HepG2 (cell line): ENCODE results near the gene RUNX3. TPM values are rescaled to one million over a fixed set of nuclear protein-coding genes. Genes with fewer than 3 reads are reported as not detected.
A peak's percentile ranks its signal among the peaks of the same experiment; 100 is the strongest.

Experiments used
- ADNP ChIP-seq: sonication (generic); formaldehyde crosslinking; IDR thresholded peaks from 2 replicates; pipeline ENCODE4 v1.4.0; 2020; ENCODE audit warnings: missing genetic modification reagents
- ATRX ChIP-seq: sonication (generic); formaldehyde crosslinking; IDR thresholded peaks from 2 replicates; pipeline ENCODE4 v1.4.0; 2020; ENCODE audit warnings: missing genetic modification reagents, borderline replicate concordance
- BCLAF1 ChIP-seq: fragments of 450-650 bp; IDR thresholded peaks from 2 replicates; pipeline ENCODE4 v1.6.1; 2017; ENCODE audit warnings: mild to moderate bottlenecking
- JUN ChIP-seq: sonication (generic); formaldehyde crosslinking; IDR thresholded peaks from 2 replicates; pipeline ENCODE4 v1.4.0; 2020; ENCODE audit warnings: mild to moderate bottlenecking, missing genetic modification reagents
- KDM1A ChIP-seq: IDR thresholded peaks from 2 replicates; pipeline ENCODE4 v1.6.1; 2016; ENCODE audit warnings: missing compliant biosample characterization
- NAIF1 ChIP-seq: sonication (generic); formaldehyde crosslinking; IDR thresholded peaks from 2 replicates; pipeline ENCODE4 v1.5.0; 2020; ENCODE audit warnings: mild to moderate bottlenecking, missing genetic modification reagents, borderline replicate concordance
- NCOR1 ChIP-seq: fragments of 200-600 bp; sonication (generic); IDR thresholded peaks from 2 replicates; pipeline ENCODE4 v1.7.0; 2017; ENCODE audit warnings: antibody characterized with exemption, low read length, borderline replicate concordance
- PHF8 ChIP-seq: sonication (generic); formaldehyde crosslinking; IDR thresholded peaks from 2 replicates; pipeline ENCODE4 v1.5.0; 2020; ENCODE audit warnings: missing genetic modification reagents
- PREB ChIP-seq: sonication (generic); formaldehyde crosslinking; IDR thresholded peaks from 2 replicates; pipeline ENCODE4 v1.4.0; 2020; ENCODE audit warnings: missing genetic modification reagents
- RARA ChIP-seq: IDR thresholded peaks from 2 replicates; pipeline ENCODE4 v1.6.1; 2016; ENCODE audit warnings: missing genetic modification reagents, missing compliant biosample characterization
- REPIN1 ChIP-seq: sonication (generic); formaldehyde crosslinking; IDR thresholded peaks from 2 replicates; pipeline ENCODE4 v1.8.0; 2022; ENCODE audit warnings: missing genetic modification reagents, low read depth, mild to moderate bottlenecking, borderline replicate concordance
- RXRB ChIP-seq: IDR thresholded peaks from 2 replicates; pipeline ENCODE4 v1.6.1; 2016; ENCODE audit warnings: borderline replicate concordance, missing genetic modification reagents, missing compliant biosample characterization
- TAF15 ChIP-seq: fragments of 200-400 bp; formaldehyde crosslinking; IDR thresholded peaks from one replicate; pipeline ENCODE4 v1.6.1; 2018; ENCODE audit warnings: mild to moderate bottlenecking, low read depth, low read length; ENCODE audit not compliant: poor library complexity, severe bottlenecking
- TBP ChIP-seq: sonication (generic); formaldehyde crosslinking; IDR thresholded peaks from 2 replicates; pipeline ENCODE4 v1.5.0; 2020; ENCODE audit warnings: missing genetic modification reagents
- ZBTB33 ChIP-seq: sonication (generic); formaldehyde crosslinking; IDR thresholded peaks from 2 replicates; pipeline ENCODE4 v1.4.0; 2020; ENCODE audit warnings: missing genetic modification reagents
- ZBTB46 ChIP-seq: sonication (generic); formaldehyde crosslinking; IDR thresholded peaks from 2 replicates; pipeline ENCODE4 v1.4.0; 2020; ENCODE audit warnings: mild to moderate bottlenecking, missing genetic modification reagents, borderline replicate concordance
- ZNF17 ChIP-seq: sonication (generic); formaldehyde crosslinking; IDR thresholded peaks from 2 replicates; pipeline ENCODE4 v1.5.0; 2020; ENCODE audit warnings: mild to moderate bottlenecking, missing genetic modification reagents
- ZNF24 ChIP-seq: fragments of 450-650 bp; IDR thresholded peaks from 2 replicates; pipeline ENCODE4 v1.6.1; 2017; ENCODE audit warnings: antibody characterized with exemption, mild to moderate bottlenecking
- ZNF256 ChIP-seq: sonication (generic); formaldehyde crosslinking; conservative IDR thresholded peaks from 2 replicates; pipeline ENCODE4 v1.4.0; 2020; ENCODE audit warnings: missing genetic modification reagents
- ZNF383 ChIP-seq: sonication (generic); formaldehyde crosslinking; IDR thresholded peaks from 2 replicates; pipeline ENCODE4 v1.4.0; 2020; ENCODE audit warnings: missing genetic modification reagents, mild to moderate bottlenecking, borderline replicate concordance
- ZNF431 ChIP-seq: sonication (generic); formaldehyde crosslinking; IDR thresholded peaks from 2 replicates; pipeline ENCODE4 v1.9.0; 2022; ENCODE audit warnings: missing genetic modification reagents, low read depth, mild to moderate bottlenecking, borderline replicate concordance
- ZNF720 ChIP-seq: sonication (generic); formaldehyde crosslinking; IDR thresholded peaks from 2 replicates; pipeline ENCODE4 v1.4.0; 2020; ENCODE audit warnings: missing genetic modification reagents
- ZNF780A ChIP-seq: sonication (generic); formaldehyde crosslinking; IDR thresholded peaks from 2 replicates; pipeline ENCODE4 v1.8.0; 2022; ENCODE audit warnings: mild to moderate bottlenecking, missing genetic modification reagents, moderate library complexity
- polyA plus RNA-seq, 8 experiments: library from polyadenylated mRNA; depleted of rRNA in 3 of 8; stranded (reverse) in 7 of 8; unstranded in 1 of 8; fragments of >200 nt; fragmentation: Illumina TruSeq in 4 of 8; extraction: Trizol in 4 of 8; gene quantifications; 2 replicates each; pipeline versions ENCODE4 v1.2.1 to v1.2.3, GENCODE V29; 2011 to 2016; ENCODE audit warnings: low read depth in 4 of 8, missing spikeins in 1 of 8, mixed read lengths in 1 of 8; ENCODE audit not compliant: insufficient read depth in 1 of 8
- total RNA-seq, 5 experiments: library from RNA; depleted of rRNA; stranded (reverse); fragments of >200 nt; fragmentation: Illumina TruSeq; extraction: Trizol; gene quantifications; 2 replicates each; pipeline ENCODE4 v1.2.3, GENCODE V29; 2016; ENCODE audit warnings: low read depth in 1 of 5

RUNX3 gene
- total and polyA plus RNA-seq, 2 of the 13 experiments (the other 11 are each of a cell fraction or from before 2014, with no cell fraction given) = 0.04 to 0.22 TPM

GRCh38 chr1:24915816-24916602, 14.1 kb downstream of the RUNX3 start (continued):
- TF ChIP-seq PHF8 (CRISPR knock-in tag) (peak; percentile 44), RXRB (CRISPR knock-in tag) (peak; percentile 43; the same call in 1 of the 2 replicates), ZBTB33 (CRISPR knock-in tag) (no peak), PREB (CRISPR knock-in tag) (no peak), ZNF24 (no peak), ZNF431 (CRISPR knock-in tag) (no peak), ZNF256 (CRISPR knock-in tag) (no peak), BCLAF1 (no peak), TBP (CRISPR knock-in tag) (no peak), ZBTB46 (CRISPR knock-in tag) (0 out of 2 replicates have a peak, but pooled peaks have one; percentile 73), TAF15 (no peak), NCOR1 (peak; percentile 93), ZNF720 (CRISPR knock-in tag) (no peak), JUN (CRISPR knock-in tag) (0 out of 2 replicates have a peak, but pooled peaks have one; percentile 31), ZNF17 (CRISPR knock-in tag) (no peak), ATRX (CRISPR knock-in tag) (no peak), ZNF780A (CRISPR knock-in tag) (no peak), NAIF1 (no peak), RARA (peak; percentile 51), ZNF383 (no peak), ADNP (no peak), KDM1A (CRISPR knock-in tag) (no peak), REPIN1 (CRISPR knock-in tag) (0 out of 2 replicates have a peak, but pooled peaks have one; percentile 3)
